GM15510 (cell line): ENCODE results near the gene RHOT1.

Experiments
- POLR2A ChIP-seq: IDR thresholded peaks from 3 replicates; pipeline ENCODE4 v1.6.1; 2011; ENCODE audit warnings: borderline replicate concordance; ENCODE audit not compliant: insufficient read length; ENCODE audit errors: extremely low read depth

RHOT1 gene

GRCh38 chr17:32209608-32210007 is 67.3 kb downstream of the RHOT1 start:
- TF ChIP-seq POLR2A, result no peak

GRCh38 chr17:32211671-32212070 is 69.4 kb downstream of the RHOT1 start:
- no peak for TF ChIP-seq POLR2A

- TF ChIP-seq POLR2A, result no peak
Observed at GRCh38 chr17:32215696-32216095, 73.4 kb downstream of the RHOT1 start.

- TF ChIP-seq POLR2A, result no peak
Observed at GRCh38 chr17:32222621-32223020, 80.3 kb downstream of the RHOT1 start.

- no peak for TF ChIP-seq POLR2A
Observed at GRCh38 chr17:32223703-32224102, 81.4 kb downstream of the RHOT1 start.

GRCh38 chr17:32226886-32227285 is 84.6 kb downstream of the RHOT1 start:
- no peak for TF ChIP-seq POLR2A

- no peak for TF ChIP-seq POLR2A
Observed at GRCh38 chr17:32227910-32228309, 85.6 kb downstream of the RHOT1 start.

GRCh38 chr17:32235588-32235987 is 93.3 kb downstream of the RHOT1 start:
- TF ChIP-seq POLR2A, result no peak

- TF ChIP-seq POLR2A, result no peak
Observed at GRCh38 chr17:32239456-32239855, 97.2 kb downstream of the RHOT1 start.

- TF ChIP-seq POLR2A, result no peak
Observed at GRCh38 chr17:32240750-32241149, 98.4 kb downstream of the RHOT1 start.

GRCh38 chr17:32241640-32242039 is 99.3 kb downstream of the RHOT1 start:
- TF ChIP-seq POLR2A, result no peak

GRCh38 chr17:32249475-32249874 is 107.2 kb downstream of the RHOT1 start:
- TF ChIP-seq POLR2A, result no peak

GRCh38 chr17:32253117-32253611 is 110.9 kb downstream of the RHOT1 start:
- TF ChIP-seq POLR2A, result no peak

- TF ChIP-seq POLR2A, result no peak
Observed at GRCh38 chr17:32256012-32256700, 113.9 kb downstream of the RHOT1 start.

- no peak for TF ChIP-seq POLR2A
Observed at GRCh38 chr17:32256701-32257019, 114.4 kb downstream of the RHOT1 start.

GRCh38 chr17:32258383-32259140 is 116.3 kb downstream of the RHOT1 start:
- TF ChIP-seq POLR2A, result no peak
